ENCODE results near the gene DCLK1. TPM values are rescaled to one million over a fixed set of nuclear protein-coding genes. Genes with fewer than 3 reads are reported as not detected.
A peak's percentile ranks its signal among the peaks of the same experiment; 100 is the strongest.
"Not testable (repeated sequence)": the region's sequence is repeated elsewhere in the genome, so short reads cannot be mapped to it uniquely, and the experiment has no call there.

Gene DCLK1
- total and polyA plus RNA-seq, 8 donors: 0.67 to 10.1 (median 1.7) TPM

DNA sequence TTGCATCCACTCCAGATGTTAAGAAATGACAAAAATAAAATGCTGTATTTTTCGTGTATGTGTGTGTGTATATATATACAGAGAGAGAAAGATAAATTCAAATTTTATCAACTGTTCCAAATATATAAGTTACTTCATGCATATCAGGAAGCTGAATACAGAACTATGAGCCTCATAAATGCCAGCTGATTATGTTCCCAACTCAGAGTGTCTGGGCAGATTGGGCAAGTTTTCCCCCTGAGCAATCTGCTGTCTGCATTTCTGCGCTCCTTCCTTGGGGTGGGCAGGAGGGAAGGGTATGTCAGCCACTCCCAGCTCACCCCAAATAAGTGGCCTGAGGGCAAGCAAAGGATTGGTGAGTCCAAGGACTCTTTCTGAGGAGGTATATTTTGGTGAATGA, 154.1 kb downstream of the DCLK1 start:
- WGBS, 2 donors: 50 to 52% methylated on average over 2 of the region's 2 CpGs
- Histone ChIP-seq H3K27ac (no peak overlapping the region), H3K4me3 (no peak overlapping the region), H3K36me3 (no peaks in the 10 kb centered on the region), H3K27me3 (no peaks in the 10 kb centered on the region), H3K4me1 (no peaks in the 10 kb centered on the region), H3K9me3 (no peaks in the 10 kb centered on the region)
- no peak for FAIRE-seq
- intact Hi-C loops (cut with DNase I): no loop called here
- TF ChIP-seq, protein P1, sequence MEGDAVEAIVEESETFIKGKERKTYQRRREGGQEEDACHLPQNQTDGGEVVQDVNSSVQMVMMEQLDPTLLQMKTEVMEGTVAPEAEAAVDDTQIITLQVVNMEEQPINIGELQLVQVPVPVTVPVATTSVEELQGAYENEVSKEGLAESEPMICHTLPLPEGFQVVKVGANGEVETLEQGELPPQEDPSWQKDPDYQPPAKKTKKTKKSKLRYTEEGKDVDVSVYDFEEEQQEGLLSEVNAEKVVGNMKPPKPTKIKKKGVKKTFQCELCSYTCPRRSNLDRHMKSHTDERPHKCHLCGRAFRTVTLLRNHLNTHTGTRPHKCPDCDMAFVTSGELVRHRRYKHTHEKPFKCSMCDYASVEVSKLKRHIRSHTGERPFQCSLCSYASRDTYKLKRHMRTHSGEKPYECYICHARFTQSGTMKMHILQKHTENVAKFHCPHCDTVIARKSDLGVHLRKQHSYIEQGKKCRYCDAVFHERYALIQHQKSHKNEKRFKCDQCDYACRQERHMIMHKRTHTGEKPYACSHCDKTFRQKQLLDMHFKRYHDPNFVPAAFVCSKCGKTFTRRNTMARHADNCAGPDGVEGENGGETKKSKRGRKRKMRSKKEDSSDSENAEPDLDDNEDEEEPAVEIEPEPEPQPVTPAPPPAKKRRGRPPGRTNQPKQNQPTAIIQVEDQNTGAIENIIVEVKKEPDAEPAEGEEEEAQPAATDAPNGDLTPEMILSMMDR (IDR thresholded peaks at IDR 0.05): no peak
- no peak for DNase-seq
- no peak for ATAC-seq

DNA sequence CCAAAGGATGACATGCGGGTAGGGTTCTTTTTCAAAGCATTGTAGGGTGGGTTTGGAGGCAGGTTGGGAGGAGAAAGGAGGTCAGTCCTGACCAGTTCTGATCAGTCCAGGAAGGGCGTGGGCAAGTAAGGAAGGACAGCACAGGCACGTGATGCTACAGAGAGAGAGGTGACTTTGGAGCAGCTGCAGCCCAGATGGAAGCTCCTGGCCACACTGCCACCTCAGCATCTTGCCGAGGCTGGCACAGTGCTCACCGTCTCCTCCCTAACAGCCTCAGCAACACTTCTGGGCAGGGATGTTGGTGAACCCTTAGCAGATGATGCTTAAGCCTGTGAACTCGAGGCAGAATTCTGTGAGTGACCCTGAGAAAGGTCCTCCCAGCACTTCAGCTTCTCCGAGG, 155.1 kb downstream of the DCLK1 start:
- H3K4me1 ChIP-seq: no peaks in the 10 kb centered on the region
- no peak overlapping the region for H3K4me3 ChIP-seq
- no peaks in the 10 kb centered on the region for H3K36me3 ChIP-seq
- intact Hi-C loops (cut with DNase I): no loop called here
- no peak for DNase-seq
- H3K27me3 ChIP-seq: no peaks in the 10 kb centered on the region
- H3K27ac ChIP-seq: no peak overlapping the region
- FAIRE-seq: no peak
- no peak for ATAC-seq
- WGBS, 2 donors: 54 to 58% methylated on average over 7 of the region's 7 CpGs
- TF ChIP-seq, protein P1 (IDR thresholded peaks at IDR 0.05): no peak
- H3K9me3 ChIP-seq: no peaks in the 10 kb centered on the region

DNA sequence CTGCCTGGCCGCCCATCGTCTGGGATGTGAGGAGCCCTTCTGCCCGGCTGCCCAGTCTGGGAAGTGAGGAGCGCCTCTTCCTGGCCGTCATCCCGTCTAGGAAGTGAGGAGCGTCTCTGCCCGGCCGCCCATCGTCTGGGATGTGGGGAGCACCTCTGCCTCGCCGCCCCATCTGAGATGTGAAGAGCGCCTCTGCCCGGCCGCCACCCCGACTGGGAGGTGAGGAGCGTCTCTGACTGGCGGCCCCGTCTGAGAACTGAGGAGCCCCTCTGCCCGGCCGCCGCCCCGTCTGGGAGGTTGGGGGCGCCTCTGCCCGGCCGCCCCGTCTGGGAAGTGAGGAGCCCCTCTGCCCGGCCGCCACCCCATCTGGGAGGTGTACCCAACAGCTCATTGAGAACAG, 164.2 kb downstream of the DCLK1 start:
- DNase-seq: peak in 1 of 6 donors; percentile 48
- FAIRE-seq; H3K36me3 ChIP-seq; H3K9me3 ChIP-seq; intact Hi-C loops (cut with DNase I); H3K4me1 ChIP-seq; H3K27ac ChIP-seq; H3K27me3 ChIP-seq; H3K4me3 ChIP-seq; ATAC-seq: not testable (repeated sequence)
- 87 to 93% methylated on average over 28 to 29 of the region's 29 CpGs for WGBS, 2 donors

DNA sequence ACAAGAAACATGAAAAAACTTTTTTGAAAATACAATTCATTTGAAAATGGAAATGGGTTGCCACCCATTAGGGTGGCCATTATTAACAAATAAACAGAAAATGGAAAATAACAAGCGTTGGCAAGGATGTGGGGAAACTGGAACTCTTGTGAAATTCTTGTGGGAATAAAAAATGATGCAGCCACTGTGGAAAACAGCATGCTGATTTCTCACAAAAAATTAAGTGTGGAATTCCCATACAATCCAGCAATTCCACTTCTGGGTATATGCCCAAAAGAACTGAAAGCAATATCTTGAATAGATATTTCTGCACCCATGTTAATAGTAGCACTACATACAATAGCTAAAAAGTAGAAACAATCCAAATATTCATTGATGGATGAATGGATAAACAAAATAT, 165.2 kb downstream of the DCLK1 start:
- FAIRE-seq: no peak
- no peak for DNase-seq
- TF ChIP-seq, protein P1 (IDR thresholded peaks at IDR 0.05): no peak
- intact Hi-C loops (cut with DNase I): no loop called here
- 59 to 66% methylated on average over 1 of the region's 1 CpG for WGBS, 2 donors
- no peaks in the 10 kb centered on the region for H3K4me1 ChIP-seq
- H3K27me3 ChIP-seq: no peaks in the 10 kb centered on the region
- H3K4me3 ChIP-seq: no peak overlapping the region
- no peaks in the 10 kb centered on the region for H3K9me3 ChIP-seq
- H3K36me3 ChIP-seq: no peaks in the 10 kb centered on the region
- H3K27ac ChIP-seq: no peak overlapping the region
- no peak for ATAC-seq

DNA sequence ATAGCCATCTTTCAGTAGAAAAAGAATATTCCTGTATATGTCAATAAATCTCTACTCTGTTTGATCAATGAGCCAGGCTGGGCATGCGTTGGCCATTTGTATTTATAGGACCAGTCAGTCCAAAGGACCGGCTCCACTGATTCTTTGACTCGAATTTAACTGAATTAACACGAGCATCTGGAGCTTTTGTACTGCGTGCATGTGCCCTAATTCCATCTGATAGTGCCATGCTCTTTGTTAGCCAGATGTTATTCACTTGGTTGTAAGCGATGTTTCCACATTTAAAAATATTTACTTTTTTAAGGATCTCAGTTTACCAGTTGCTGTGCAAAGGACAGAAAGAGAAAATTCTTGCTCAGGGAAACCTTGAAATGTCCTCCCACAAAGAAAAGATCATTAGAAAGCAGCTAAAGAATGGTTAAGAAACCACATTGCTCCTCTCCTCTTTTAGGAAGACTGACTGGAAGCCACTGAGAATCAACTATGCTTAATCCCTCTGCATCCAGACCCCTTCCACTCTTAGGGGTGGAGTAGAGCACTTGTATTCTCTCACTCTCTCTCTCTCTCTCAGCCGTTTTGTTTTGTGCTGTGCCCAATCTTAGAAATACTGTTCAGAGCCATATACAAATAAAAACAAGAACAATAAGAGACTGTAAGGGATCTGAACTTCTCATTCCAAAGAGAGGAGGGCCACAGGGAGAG, 165.8 kb downstream of the DCLK1 start:
- Histone ChIP-seq H3K36me3 (no peaks in the 10 kb centered on the region), H3K4me3 (no peak overlapping the region), H3K4me1 (no peaks in the 10 kb centered on the region), H3K27ac (no peak overlapping the region), H3K9me3 (no peaks in the 10 kb centered on the region), H3K27me3 (no peaks in the 10 kb centered on the region)
- ATAC-seq: no peak
- no peak for DNase-seq
- TF ChIP-seq, protein P1 (IDR thresholded peaks at IDR 0.05): no peak
- no peak for FAIRE-seq
- intact Hi-C loops (cut with DNase I): no loop called here
- WGBS, 2 donors: 60 to 75% methylated on average over 7 of the region's 7 CpGs

All from pancreas (tissue), 10 donors.